H9 (cell line): ENCODE measurements around the gene PNPLA1. TPM values are rescaled to one million over a fixed set of nuclear protein-coding genes. Genes with fewer than 3 reads are reported as not detected.

Experiments
- DNase-seq: peaks from one replicate; pipeline ENCODE4 v3.0.0-alpha.2; 2017
- H2AFZ ChIP-seq: one replicate; pipeline ENCODE4 v1.6.1; 2013; ENCODE audit warnings: mild to moderate bottlenecking, low read length, control low read depth, moderate library complexity
- H2AK5ac ChIP-seq: 2 replicates; pipeline ENCODE4 v1.6.1; 2013; ENCODE audit warnings: low read length, control low read depth, mixed read lengths; ENCODE audit not compliant: insufficient read length
- H2BK120ac ChIP-seq: one replicate; pipeline ENCODE4 v1.6.1; 2013; ENCODE audit warnings: low read depth, mild to moderate bottlenecking, low read length, control low read depth, inconsistent platforms; ENCODE audit not compliant: poor library complexity, severe bottlenecking
- H2BK12ac ChIP-seq: 2 replicates; pipeline ENCODE4 v1.6.1; 2013; ENCODE audit warnings: low read length, control low read depth, mixed read lengths, low read depth; ENCODE audit not compliant: insufficient read length
- H2BK15ac ChIP-seq: 2 replicates; pipeline ENCODE4 v1.6.1; 2013; ENCODE audit warnings: low read depth, low read length, control low read depth
- H2BK20ac ChIP-seq: one replicate; pipeline ENCODE4 v1.6.1; 2013; ENCODE audit warnings: low read depth, mild to moderate bottlenecking, low read length, control low read depth, inconsistent platforms; ENCODE audit not compliant: poor library complexity, severe bottlenecking
- H2BK5ac ChIP-seq: 2 replicates; pipeline ENCODE4 v1.6.1; 2013; ENCODE audit warnings: low read length, control low read depth, mixed read lengths; ENCODE audit not compliant: insufficient read length
- H3K14ac ChIP-seq: 2 replicates; pipeline ENCODE4 v1.6.1; 2013; ENCODE audit warnings: low read length, control low read depth; ENCODE audit not compliant: insufficient read depth
- H3K18ac ChIP-seq: 2 replicates; pipeline ENCODE4 v1.6.1; 2013; ENCODE audit warnings: low read depth, mild to moderate bottlenecking, mixed read lengths, low read length, control low read depth; ENCODE audit not compliant: insufficient read length
- H3K23ac ChIP-seq: 2 replicates; pipeline ENCODE4 v1.6.1; 2013; ENCODE audit warnings: low read length, control low read depth, mixed read lengths, low read depth; ENCODE audit not compliant: insufficient read length
- H3K23me2 ChIP-seq: 2 replicates; pipeline ENCODE4 v1.6.1; 2013; ENCODE audit warnings: low read depth, mild to moderate bottlenecking, mixed read lengths, low read length, control low read depth; ENCODE audit not compliant: insufficient read length, poor library complexity, severe bottlenecking
- H3K27ac ChIP-seq: 2 replicates; pipeline ENCODE4 v1.5.1; 2013; ENCODE audit warnings: low read length, control low read depth, mixed read lengths, low read depth; ENCODE audit not compliant: insufficient read length
- H3K27me3 ChIP-seq: 2 replicates; pipeline ENCODE4 v1.6.1; 2013; ENCODE audit warnings: low read length, control low read depth, inconsistent platforms; ENCODE audit not compliant: insufficient read depth
- H3K4ac ChIP-seq: 2 replicates; pipeline ENCODE4 v1.6.1; 2013; ENCODE audit warnings: low read depth, mild to moderate bottlenecking, control low read depth, inconsistent platforms, low read length, moderate library complexity
- H3K4me1 ChIP-seq: 2 replicates; pipeline ENCODE4 v1.6.1; 2013; ENCODE audit warnings: low read length, control low read depth, inconsistent platforms; ENCODE audit not compliant: insufficient read depth
- H3K4me2 ChIP-seq: 2 replicates; pipeline ENCODE4 v1.6.1; 2013; ENCODE audit warnings: low read length, control low read depth, mixed read lengths; ENCODE audit not compliant: insufficient read length, insufficient read depth
- H3K56ac ChIP-seq: 2 replicates; pipeline ENCODE4 v1.6.1; 2013; ENCODE audit warnings: low read depth, mild to moderate bottlenecking, mixed read lengths, low read length, control low read depth; ENCODE audit not compliant: insufficient read length
- H3K79me1 ChIP-seq: 2 replicates; pipeline ENCODE4 v1.6.1; 2013; ENCODE audit warnings: low read depth, mild to moderate bottlenecking, moderate library complexity, low read length, control low read depth, inconsistent platforms; ENCODE audit not compliant: insufficient read depth, poor library complexity, severe bottlenecking
- H3K79me2 ChIP-seq: 2 replicates; pipeline ENCODE4 v1.6.1; 2013; ENCODE audit warnings: low read length, control low read depth, inconsistent platforms; ENCODE audit not compliant: insufficient read depth
- H3K9ac ChIP-seq: 2 replicates; pipeline ENCODE4 v1.6.1; 2013; ENCODE audit warnings: low read length, control low read depth, mixed read lengths; ENCODE audit not compliant: insufficient read length; ENCODE audit errors: extremely low read depth
- H3K9me3 ChIP-seq: one replicate; pipeline ENCODE4 v1.6.1; 2013; ENCODE audit warnings: low read depth, low read length, inconsistent platforms; ENCODE audit not compliant: control insufficient read depth
- H3T11ph ChIP-seq: one replicate; pipeline ENCODE4 v1.6.1; 2013; ENCODE audit warnings: mild to moderate bottlenecking, low read length, control low read depth, inconsistent platforms
- H4K20me1 ChIP-seq: one replicate; pipeline ENCODE4 v1.6.1; 2013; ENCODE audit not compliant: control insufficient read depth, insufficient read length, insufficient read depth
- H4K5ac ChIP-seq: 2 replicates; pipeline ENCODE4 v1.6.1; 2013; ENCODE audit warnings: low read depth, mild to moderate bottlenecking, mixed read lengths, low read length, control low read depth; ENCODE audit not compliant: insufficient read length
- H4K8ac ChIP-seq: replicated peaks from 2 replicates; pipeline ENCODE4 v1.6.1; 2013; ENCODE audit warnings: low read length, control low read depth, mixed read lengths, low read depth; ENCODE audit not compliant: insufficient read length
- H4K91ac ChIP-seq: 2 replicates; pipeline ENCODE4 v1.6.1; 2013; ENCODE audit warnings: low read depth, mild to moderate bottlenecking, moderate library complexity, mixed read lengths, low read length, control low read depth; ENCODE audit not compliant: insufficient read length
- H3K27ac Mint-ChIP-seq, 3 experiments: 2 replicates in 2 of 3; 3 replicates in 1 of 3; pipeline ENCODE4 v1.8.0; 2020 to 2021; ENCODE audit warnings: mixed read lengths in 3 of 3, mild to moderate bottlenecking in 1 of 3, moderate library complexity in 1 of 3
- H3K27me3 Mint-ChIP-seq: 2 replicates; pipeline ENCODE4 v1.8.0; 2021; ENCODE audit warnings: low read depth, mild to moderate bottlenecking, moderate library complexity, mixed read lengths
- H3K36me3 Mint-ChIP-seq, 3 experiments: 2 replicates in 2 of 3; 3 replicates in 1 of 3; pipeline ENCODE4 v1.8.0; 2020 to 2021; ENCODE audit warnings: low read depth in 3 of 3, mixed read lengths in 3 of 3; ENCODE audit not compliant: insufficient read depth in 1 of 3
- H3K4me1 Mint-ChIP-seq, 2 experiments: 2 replicates each; pipeline ENCODE4 v1.8.0; 2020; ENCODE audit warnings: mixed read lengths in 2 of 2
- H3K4me3 Mint-ChIP-seq, 2 experiments: 2 replicates in 1 of 2; 3 replicates in 1 of 2; pipeline ENCODE4 v1.8.0; 2020 to 2021; ENCODE audit warnings: mild to moderate bottlenecking in 2 of 2, mixed read lengths in 2 of 2, moderate library complexity in 1 of 2
- H3K9me3 Mint-ChIP-seq, 2 experiments: 2 replicates in 1 of 2; 3 replicates in 1 of 2; pipeline ENCODE4 v1.8.0; 2020; ENCODE audit warnings: mild to moderate bottlenecking in 2 of 2, mixed read lengths in 2 of 2, moderate library complexity in 1 of 2
- CTCF ChIP-seq: fragments of 200-600 bp; sonication (generic); conservative IDR thresholded peaks from 3 replicates; pipeline ENCODE4 v1.8.0; 2021; ENCODE audit warnings: antibody characterized with exemption, mild to moderate bottlenecking
- WGBS: extraction: QIAGEN DNeasy Blood & Tissue Kit; methylation state at CpG from one replicate; pipeline ENCODE4 v1.1.7; 2013; ENCODE audit warnings: missing lambda C conversion rate, low lambda C conversion rate, mixed read lengths; ENCODE audit not compliant: insufficient read length; ENCODE audit errors: extremely low coverage; 5-methylcytosine and 5-hydroxymethylcytosine counted together
- total RNA-seq: library from RNA; stranded (reverse); gene quantifications from 2 replicates; pipeline ENCODE4 v1.2.1, GENCODE V29; 2021

PNPLA1 gene
- total RNA-seq, 1 experiment from 2014 or later = 0.09 TPM

- Histone ChIP-seq H2BK5ac (no peak overlapping the region), H4K8ac (no peak overlapping the region), H2BK20ac (no peak overlapping the region), H3K27me3 (no peaks in the 10 kb centered on the region), H4K20me1 (no peaks in the 10 kb centered on the region), H3K9me3 (no peaks in the 10 kb centered on the region), H2BK15ac (no peak overlapping the region), H3K4me2 (no peak overlapping the region), H3K4ac (no peak overlapping the region), H3K18ac (no peak overlapping the region), H2BK12ac (no peak overlapping the region), H3K4me1 (0 out of 2 replicates have a peak, but pooled peaks cover 1% of the 10 kb centered on the region), H3K27ac (no peak overlapping the region), H4K5ac (no peak overlapping the region), H2BK120ac (no peak overlapping the region), H2AFZ (no peak overlapping the region), H4K91ac (no peak overlapping the region), H2AK5ac (no peak overlapping the region), H3T11ph (no peak overlapping the region), H3K14ac (no peak overlapping the region), H3K9ac (no peak overlapping the region), H3K79me2 (no peaks in the 10 kb centered on the region), H3K23me2 (no peaks in the 10 kb centered on the region), H3K56ac (no peak overlapping the region), H3K23ac (no peak overlapping the region), H3K79me1 (no peaks in the 10 kb centered on the region)
- Mint-ChIP-seq H3K9me3 (peaks cover 2 to 3% of the 10 kb centered on the region in 2 experiments; a peak in 2 of 5 replicates), H3K4me3 (no peak overlapping the region), H3K27me3 (peaks cover under 1% of the 10 kb centered on the region; the same call in 1 of the 2 replicates), H3K27ac (no peak overlapping the region), H3K4me1 (no peaks in the 10 kb centered on the region), H3K36me3 (peaks cover 0 to 2% (median 0%) of the 10 kb centered on the region in 3 experiments; a peak in 2 of 7 replicates)
- DNase-seq = no peak
- no peak for TF ChIP-seq CTCF
- WGBS = no CpG with 5 or more reads among the region's 4 CpGs
These were observed 86.0 kb downstream of the PNPLA1 start for GRCh38 chr6:36355819-36356218.
